ENCODE data around the gene EIF4E.
"Not testable (repeated sequence)": the region's sequence is repeated elsewhere in the genome, so short reads cannot be mapped to it uniquely, and the experiment has no call there.

EIF4E gene

GRCh38 chr4:98928505-98929340, at the start of gene EIF4E:
EIF4E (minus strand) TSS chr4:98929133; CDS start chr4:98929112, 21 bp downstream.
- DNase-seq = peak; percentile 86

- DNase-seq = no peak
These were observed 48.6 kb upstream of the EIF4E start for GRCh38 chr4:98977557-98977956.

- no peak for DNase-seq
These were observed 47.8 kb upstream of the EIF4E start for GRCh38 chr4:98976716-98977115.

- DNase-seq = no peak
These were observed 41.2 kb upstream of the EIF4E start for GRCh38 chr4:98969878-98970785.

- DNase-seq = no peak
These were observed 38.9 kb upstream of the EIF4E start for GRCh38 chr4:98967786-98968329.

GRCh38 chr4:98966926-98967325, 38.0 kb upstream of the EIF4E start:
- DNase-seq = no peak

- no peak for DNase-seq
These were observed 34.9 kb upstream of the EIF4E start for GRCh38 chr4:98963538-98964433.

GRCh38 chr4:98961770-98962169, 32.8 kb upstream of the EIF4E start:
- DNase-seq = no peak

GRCh38 chr4:98959411-98959810, 30.5 kb upstream of the EIF4E start:
- no peak for DNase-seq

- DNase-seq = no peak
These were observed 29.1 kb upstream of the EIF4E start for GRCh38 chr4:98958065-98958464.

- DNase-seq = no peak
These were observed 26.3 kb upstream of the EIF4E start for GRCh38 chr4:98955229-98955628.

- no peak for DNase-seq
These were observed 22.8 kb upstream of the EIF4E start for GRCh38 chr4:98951710-98952109.

- DNase-seq = no peak
These were observed 22.0 kb upstream of the EIF4E start for GRCh38 chr4:98950925-98951324.

- no peak for DNase-seq
These were observed 17.4 kb upstream of the EIF4E start for GRCh38 chr4:98946359-98946758.

GRCh38 chr4:98945297-98945850, 16.4 kb upstream of the EIF4E start:
- no peak for DNase-seq

- no peak for DNase-seq
These were observed 11.0 kb upstream of the EIF4E start for GRCh38 chr4:98939892-98940298.

GRCh38 chr4:98939438-98939837, 10.5 kb upstream of the EIF4E start:
- DNase-seq = no peak

GRCh38 chr4:98937986-98938720, 9.2 kb upstream of the EIF4E start:
- DNase-seq = no peak

GRCh38 chr4:98935633-98936032, 6.7 kb upstream of the EIF4E start:
- DNase-seq = no peak

GRCh38 chr4:98934851-98935250, 5.9 kb upstream of the EIF4E start:
- not testable (repeated sequence) for DNase-seq

GRCh38 chr4:98932539-98932938, 3.6 kb upstream of the EIF4E start:
- DNase-seq = no peak

Measured in KG1 (cell line).